Thoracic aorta (tissue), 2 donors: ENCODE measurements around the gene GUCY1A1. TPM values are rescaled to one million over a fixed set of nuclear protein-coding genes. Genes with fewer than 3 reads are reported as not detected.

ENCODE experiments used
- ATAC-seq: fragments of 150-250 bp; one replicate; pipeline ENCODE4 v1.8.0; 2017; ENCODE audit warnings: low read depth; ENCODE audit not compliant: insufficient number of reproducible peaks, low FRiP score
- DNase-seq: peaks from one replicate; pipeline ENCODE4 v3.0.0-alpha.2; 2020; ENCODE audit warnings: low spot score
- H3K27ac ChIP-seq, 2 donors: fragments of 200-600 bp; sonication (generic); 1 replicate in 1 of 2; 2 replicates in 1 of 2; pipeline ENCODE4 v1.5.1; 2016; ENCODE audit warnings: mild to moderate bottlenecking in 2 of 2, moderate library complexity in 2 of 2
- H3K27me3 ChIP-seq: fragments of 200-600 bp; sonication (generic); replicated peaks from 2 replicates; pipeline ENCODE4 v1.6.0; 2016; ENCODE audit warnings: mild to moderate bottlenecking; ENCODE audit not compliant: insufficient read depth
- H3K36me3 ChIP-seq: fragments of 200-600 bp; sonication (generic); one replicate; pipeline ENCODE4 v1.5.1; 2016
- H3K4me1 ChIP-seq, 2 donors: fragments of 200-600 bp; sonication (generic); 1 replicate in 1 of 2; 2 replicates in 1 of 2; pipeline versions ENCODE4 v1.5.1 to v1.6.0; 2016; ENCODE audit warnings: low read depth in 2 of 2, mild to moderate bottlenecking in 1 of 2; ENCODE audit not compliant: control insufficient read depth in 1 of 2
- H3K4me3 ChIP-seq: fragments of 200-600 bp; sonication (generic); 2 replicates; pipeline ENCODE4 v1.5.1; 2016; ENCODE audit warnings: mild to moderate bottlenecking
- H3K9me3 ChIP-seq: fragments of 200-600 bp; sonication (generic); 2 replicates; pipeline ENCODE4 v1.5.1; 2016
- CTCF ChIP-seq: fragments of 200-600 bp; sonication (generic); IDR thresholded peaks from one replicate; pipeline ENCODE4 v1.5.1; 2019; ENCODE audit warnings: antibody characterized with exemption
- total RNA-seq, 2 donors: library from RNA; depleted of rRNA; stranded (reverse); fragments of >200 nt; gene quantifications; one replicate each; pipeline versions ENCODE4 v1.1.0 to v1.2.3, GENCODE V29; 2016

The GUCY1A1 gene
- total RNA-seq, 2 donors from 2014 or later = 110 to 135 TPM

GRCh38 chr4:155684892-155685541 is 18.4 kb downstream of the GUCY1A1 start:
- no peak for ATAC-seq

GRCh38 chr4:155687380-155687982 is 20.8 kb downstream of the GUCY1A1 start:
- DNase-seq = no peak
- ATAC-seq = no peak
- no peaks in the 10 kb centered on the region for H3K36me3 ChIP-seq
- H3K4me3 ChIP-seq = no peak overlapping the region
- H3K4me1 ChIP-seq = peaks cover 33 to 61% of the 10 kb centered on the region in 2 donors
- H3K27ac ChIP-seq = no peak overlapping the region
- TF ChIP-seq CTCF = no peak
- no peaks in the 10 kb centered on the region for H3K9me3 ChIP-seq
- H3K27me3 ChIP-seq = no peaks in the 10 kb centered on the region

More at GRCh38 chr4:155684892-155685541, 18.4 kb downstream of the GUCY1A1 start:
- H3K4me3 ChIP-seq = no peak overlapping the region
- DNase-seq = no peak
- H3K27ac ChIP-seq = peak overlapping the region; percentile 24 to 57
- no peaks in the 10 kb centered on the region for H3K27me3 ChIP-seq
- H3K9me3 ChIP-seq = no peaks in the 10 kb centered on the region
- H3K4me1 ChIP-seq = peaks cover 30 to 71% of the 10 kb centered on the region in 2 donors
- H3K36me3 ChIP-seq = no peaks in the 10 kb centered on the region
- TF ChIP-seq CTCF = no peak

- Histone ChIP-seq H3K27me3 (no peaks in the 10 kb centered on the region), H3K9me3 (no peaks in the 10 kb centered on the region), H3K4me3 (peak overlapping the region; percentile 61), H3K36me3 (no peaks in the 10 kb centered on the region), H3K27ac (no peak overlapping the region), H3K4me1 (peaks cover 35 to 63% of the 10 kb centered on the region in 2 donors)
- TF ChIP-seq CTCF = no peak
- no peak for ATAC-seq
- DNase-seq = no peak
Observed at GRCh38 chr4:155688211-155688610, 21.6 kb downstream of the GUCY1A1 start.

DNA sequence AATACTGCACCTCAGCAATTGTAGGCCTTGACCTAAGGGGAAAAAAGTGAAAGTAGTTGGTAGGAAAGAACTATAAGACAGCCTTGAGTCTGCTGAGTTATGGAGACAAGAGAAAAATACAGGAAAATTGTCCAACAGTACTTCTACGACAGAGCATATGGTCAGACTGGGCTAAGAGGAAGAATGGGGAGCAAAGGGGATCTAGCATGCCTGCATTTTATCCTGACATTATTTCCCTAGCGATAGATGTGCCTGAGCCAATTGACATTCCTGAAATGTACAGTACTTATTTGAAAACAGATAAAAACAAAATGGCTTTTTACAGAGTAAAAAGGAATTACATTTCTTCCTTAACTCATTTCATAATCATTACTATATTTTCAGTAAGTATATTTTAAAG is 22.2 kb downstream of the GUCY1A1 start:
- Histone ChIP-seq H3K4me1 (peaks cover 37 to 63% of the 10 kb centered on the region in 2 donors), H3K36me3 (no peaks in the 10 kb centered on the region), H3K4me3 (peak overlapping the region; percentile 61), H3K27ac (peak overlapping the region in 1 of 2 donors; percentile 46), H3K9me3 (no peaks in the 10 kb centered on the region), H3K27me3 (no peaks in the 10 kb centered on the region)
- DNase-seq = no peak
- no peak for TF ChIP-seq CTCF
- no peak for ATAC-seq

DNA sequence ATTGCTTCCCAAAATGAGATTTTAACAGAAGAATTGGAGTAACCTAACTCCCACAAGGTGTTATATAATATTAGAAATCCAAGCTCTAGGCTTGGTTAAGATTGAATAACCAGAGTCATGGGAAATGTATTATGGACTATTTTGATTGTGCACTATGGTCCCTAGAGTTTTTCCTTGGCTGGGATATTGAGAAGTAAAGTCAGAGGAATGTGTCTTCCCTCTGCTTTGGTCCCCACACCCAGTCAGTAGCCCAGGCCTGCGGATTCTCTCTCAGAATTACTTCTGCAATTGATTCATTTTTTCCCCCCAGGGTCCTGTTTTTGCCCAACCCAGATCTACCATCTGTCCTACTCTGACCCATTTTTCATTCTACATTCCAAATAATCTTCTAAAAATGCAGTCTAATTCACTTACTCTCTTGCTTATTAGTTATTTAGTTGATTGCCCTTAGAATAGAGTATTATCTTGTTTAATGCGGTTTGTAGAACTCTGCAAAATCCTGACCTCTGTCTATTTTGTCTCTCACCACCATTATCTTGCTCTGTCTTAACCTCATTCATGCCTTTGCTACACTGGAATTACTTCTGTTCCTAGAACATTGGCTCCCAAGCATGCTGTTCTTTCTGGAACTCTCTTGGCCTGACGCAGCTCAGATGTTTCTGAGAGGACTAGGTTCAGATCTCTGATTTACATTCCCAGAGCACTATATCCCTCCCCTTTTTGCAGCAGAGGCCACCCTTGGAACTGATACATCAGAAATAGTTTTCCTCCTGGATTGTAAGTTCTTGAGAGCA is 23.6 kb downstream of the GUCY1A1 start:
- Histone ChIP-seq H3K27me3 (no peaks in the 10 kb centered on the region), H3K36me3 (no peaks in the 10 kb centered on the region), H3K27ac (peak overlapping the region; percentile 41 to 44), H3K4me3 (no peak overlapping the region), H3K4me1 (peaks cover 38 to 62% of the 10 kb centered on the region in 2 donors), H3K9me3 (no peaks in the 10 kb centered on the region)
- no peak for TF ChIP-seq CTCF
- no peak for ATAC-seq
- DNase-seq = no peak
